KMS-11 (cell line): ENCODE results near the gene TMEM200C.

Experiments
- H2AFZ ChIP-seq: fragments of 200-600 bp; sonication (generic); 2 replicates; pipeline ENCODE4 v1.6.1; 2016; ENCODE audit warnings: antibody characterized with exemption, mixed run types, low read depth
- H3K27ac ChIP-seq: fragments of 200-600 bp; sonication (generic); 2 replicates; pipeline ENCODE4 v1.6.1; 2016; ENCODE audit warnings: mild to moderate bottlenecking, mixed run types
- H3K27me3 ChIP-seq: fragments of 200-600 bp; sonication (generic); 2 replicates; pipeline ENCODE4 v1.6.1; 2017; ENCODE audit warnings: mild to moderate bottlenecking, low read depth, mixed run types, moderate library complexity; ENCODE audit not compliant: insufficient read depth
- H3K36me3 ChIP-seq: fragments of 200-600 bp; sonication (generic); 2 replicates; pipeline ENCODE4 v1.6.1; 2017; ENCODE audit warnings: mild to moderate bottlenecking, mixed run types; ENCODE audit not compliant: insufficient read depth
- H3K4me1 ChIP-seq: fragments of 200-600 bp; sonication (generic); 2 replicates; pipeline ENCODE4 v1.6.1; 2016; ENCODE audit warnings: mild to moderate bottlenecking, low read depth, mixed run types; ENCODE audit not compliant: poor library complexity, severe bottlenecking
- H3K4me2 ChIP-seq: fragments of 200-600 bp; sonication (generic); 2 replicates; pipeline ENCODE4 v1.7.0; 2016; ENCODE audit warnings: mild to moderate bottlenecking, mixed run types
- H3K4me3 ChIP-seq: fragments of 200-600 bp; sonication (generic); IDR thresholded peaks from 2 replicates; pipeline ENCODE4 v1.6.1; 2017; ENCODE audit warnings: low read depth, low read length, mixed read lengths; ENCODE audit not compliant: insufficient read depth
- H3K79me2 ChIP-seq: fragments of 200-600 bp; sonication (generic); 2 replicates; pipeline ENCODE4 v1.6.1; 2016; ENCODE audit warnings: low read depth, mixed run types; ENCODE audit not compliant: insufficient read depth
- H3K9ac ChIP-seq: fragments of 200-600 bp; sonication (generic); 2 replicates; pipeline ENCODE4 v1.6.1; 2016; ENCODE audit warnings: mild to moderate bottlenecking, mixed run types
- H4K20me1 ChIP-seq: fragments of 200-600 bp; sonication (generic); 2 replicates; pipeline ENCODE4 v1.6.1; 2016; ENCODE audit warnings: mild to moderate bottlenecking, mixed run types; ENCODE audit not compliant: insufficient read depth
- CTCF ChIP-seq: fragments of 200-600 bp; sonication (generic); conservative IDR thresholded peaks from 2 replicates; pipeline ENCODE4 v1.6.1; 2017; ENCODE audit warnings: low read depth, mild to moderate bottlenecking, antibody characterized with exemption, low read length, moderate library complexity, mixed read lengths

TMEM200C gene

GRCh38 chr18:5874336-5874735 is 21.0 kb downstream of the TMEM200C start:
- Histone ChIP-seq H2AFZ (no peak overlapping the region), H3K4me2 (no peak overlapping the region), H3K79me2 (no peaks in the 10 kb centered on the region), H3K27ac (no peak overlapping the region), H3K9ac (no peak overlapping the region), H3K4me1 (no peaks in the 10 kb centered on the region), H3K36me3 (no peaks in the 10 kb centered on the region), H3K4me3 (no peak overlapping the region), H4K20me1 (no peaks in the 10 kb centered on the region), H3K27me3 (no peaks in the 10 kb centered on the region)
- no peak for TF ChIP-seq CTCF

GRCh38 chr18:5872886-5873285 is 22.4 kb downstream of the TMEM200C start:
- H3K4me2 ChIP-seq, result no peak overlapping the region
- no peaks in the 10 kb centered on the region for H3K79me2 ChIP-seq
- H3K4me1 ChIP-seq, result no peaks in the 10 kb centered on the region
- H3K27ac ChIP-seq, result no peak overlapping the region
- no peak overlapping the region for H2AFZ ChIP-seq
- no peak overlapping the region for H3K9ac ChIP-seq
- H3K4me3 ChIP-seq, result no peak overlapping the region
- no peaks in the 10 kb centered on the region for H3K36me3 ChIP-seq
- TF ChIP-seq CTCF, result no peak
- H3K27me3 ChIP-seq, result no peaks in the 10 kb centered on the region
- no peaks in the 10 kb centered on the region for H4K20me1 ChIP-seq

GRCh38 chr18:5871426-5871825 is 23.9 kb downstream of the TMEM200C start:
- no peak for TF ChIP-seq CTCF
- Histone ChIP-seq H3K79me2 (no peaks in the 10 kb centered on the region), H3K27me3 (no peaks in the 10 kb centered on the region), H3K36me3 (no peaks in the 10 kb centered on the region), H3K4me3 (no peak overlapping the region), H3K27ac (no peak overlapping the region), H3K9ac (no peak overlapping the region), H3K4me2 (no peak overlapping the region), H4K20me1 (no peaks in the 10 kb centered on the region), H2AFZ (no peak overlapping the region), H3K4me1 (no peaks in the 10 kb centered on the region)

GRCh38 chr18:5868218-5868854 is 27.0 kb downstream of the TMEM200C start:
- TF ChIP-seq CTCF, result peak; percentile 95
- Histone ChIP-seq H2AFZ (no peak overlapping the region), H3K4me2 (peak overlapping the region; percentile 4; the same call in 1 of the 2 replicates), H3K79me2 (no peaks in the 10 kb centered on the region), H3K9ac (no peak overlapping the region), H3K36me3 (no peaks in the 10 kb centered on the region), H4K20me1 (no peaks in the 10 kb centered on the region), H3K27me3 (no peaks in the 10 kb centered on the region), H3K4me3 (no peak overlapping the region), H3K4me1 (no peaks in the 10 kb centered on the region), H3K27ac (no peak overlapping the region)
